Coronary artery (tissue), 2 donors: ENCODE results near the gene ATXN1.

Experiments used
- DNase-seq: peaks from one replicate; pipeline ENCODE4 v3.0.0-alpha.2; 2017; ENCODE audit warnings: low spot score
- H3K27ac ChIP-seq, 2 donors: fragments of 200-600 bp; sonication (generic); one replicate each; pipeline ENCODE4 v1.5.1; 2016 to 2019
- H3K4me3 ChIP-seq: fragments of 200-600 bp; sonication (generic); 2 replicates; pipeline ENCODE4 v1.5.1; 2016; ENCODE audit warnings: mild to moderate bottlenecking, moderate library complexity
- TF ChIP-seq, protein P1 (sequence below): fragments of 200-600 bp; sonication (generic); IDR thresholded peaks from one replicate; pipeline ENCODE4 v1.5.1; 2019; ENCODE audit warnings: antibody characterized with exemption

Gene ATXN1

DNA sequence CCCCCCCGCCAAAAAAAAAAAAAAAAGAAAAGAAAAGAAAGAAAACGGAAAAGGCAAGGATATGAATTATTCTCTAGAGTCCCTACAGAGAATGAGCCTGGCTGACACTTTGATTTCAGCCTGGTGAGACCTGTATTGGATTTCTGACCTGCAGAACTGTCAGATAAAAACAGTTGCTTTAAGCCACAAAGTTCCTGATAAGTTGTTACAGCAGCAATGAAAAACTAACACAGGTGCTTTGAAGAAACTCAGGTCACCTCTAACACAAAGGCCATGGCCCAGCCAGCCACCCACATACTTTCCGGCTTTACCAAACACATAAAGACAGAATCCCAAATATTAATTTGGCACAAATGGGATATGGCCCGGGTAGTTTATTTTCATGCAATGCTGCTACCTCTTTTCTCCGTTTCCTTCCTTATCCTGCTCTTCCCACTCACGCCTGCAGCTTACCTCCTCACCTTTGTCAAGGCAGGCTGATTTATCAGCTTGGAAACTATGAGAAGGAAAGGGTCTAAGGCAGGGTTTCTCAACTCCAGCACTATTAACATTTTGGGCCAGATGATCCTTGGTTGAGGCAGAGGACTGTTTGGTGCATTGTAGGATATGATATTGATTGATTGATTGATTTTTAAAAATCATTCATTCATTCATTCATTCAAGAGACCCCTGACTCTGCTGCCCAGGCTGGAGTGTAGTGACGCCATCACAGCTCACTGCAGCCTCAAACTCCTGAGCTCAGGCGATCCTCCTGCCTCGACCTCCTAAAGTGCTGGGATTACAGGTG is 88.1 kb downstream of the ATXN1 start:
- Histone ChIP-seq H3K27ac (no peak overlapping the region), H3K4me3 (no peak overlapping the region)
- no peak for DNase-seq
- TF ChIP-seq, protein P1, sequence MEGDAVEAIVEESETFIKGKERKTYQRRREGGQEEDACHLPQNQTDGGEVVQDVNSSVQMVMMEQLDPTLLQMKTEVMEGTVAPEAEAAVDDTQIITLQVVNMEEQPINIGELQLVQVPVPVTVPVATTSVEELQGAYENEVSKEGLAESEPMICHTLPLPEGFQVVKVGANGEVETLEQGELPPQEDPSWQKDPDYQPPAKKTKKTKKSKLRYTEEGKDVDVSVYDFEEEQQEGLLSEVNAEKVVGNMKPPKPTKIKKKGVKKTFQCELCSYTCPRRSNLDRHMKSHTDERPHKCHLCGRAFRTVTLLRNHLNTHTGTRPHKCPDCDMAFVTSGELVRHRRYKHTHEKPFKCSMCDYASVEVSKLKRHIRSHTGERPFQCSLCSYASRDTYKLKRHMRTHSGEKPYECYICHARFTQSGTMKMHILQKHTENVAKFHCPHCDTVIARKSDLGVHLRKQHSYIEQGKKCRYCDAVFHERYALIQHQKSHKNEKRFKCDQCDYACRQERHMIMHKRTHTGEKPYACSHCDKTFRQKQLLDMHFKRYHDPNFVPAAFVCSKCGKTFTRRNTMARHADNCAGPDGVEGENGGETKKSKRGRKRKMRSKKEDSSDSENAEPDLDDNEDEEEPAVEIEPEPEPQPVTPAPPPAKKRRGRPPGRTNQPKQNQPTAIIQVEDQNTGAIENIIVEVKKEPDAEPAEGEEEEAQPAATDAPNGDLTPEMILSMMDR: no peak

DNA sequence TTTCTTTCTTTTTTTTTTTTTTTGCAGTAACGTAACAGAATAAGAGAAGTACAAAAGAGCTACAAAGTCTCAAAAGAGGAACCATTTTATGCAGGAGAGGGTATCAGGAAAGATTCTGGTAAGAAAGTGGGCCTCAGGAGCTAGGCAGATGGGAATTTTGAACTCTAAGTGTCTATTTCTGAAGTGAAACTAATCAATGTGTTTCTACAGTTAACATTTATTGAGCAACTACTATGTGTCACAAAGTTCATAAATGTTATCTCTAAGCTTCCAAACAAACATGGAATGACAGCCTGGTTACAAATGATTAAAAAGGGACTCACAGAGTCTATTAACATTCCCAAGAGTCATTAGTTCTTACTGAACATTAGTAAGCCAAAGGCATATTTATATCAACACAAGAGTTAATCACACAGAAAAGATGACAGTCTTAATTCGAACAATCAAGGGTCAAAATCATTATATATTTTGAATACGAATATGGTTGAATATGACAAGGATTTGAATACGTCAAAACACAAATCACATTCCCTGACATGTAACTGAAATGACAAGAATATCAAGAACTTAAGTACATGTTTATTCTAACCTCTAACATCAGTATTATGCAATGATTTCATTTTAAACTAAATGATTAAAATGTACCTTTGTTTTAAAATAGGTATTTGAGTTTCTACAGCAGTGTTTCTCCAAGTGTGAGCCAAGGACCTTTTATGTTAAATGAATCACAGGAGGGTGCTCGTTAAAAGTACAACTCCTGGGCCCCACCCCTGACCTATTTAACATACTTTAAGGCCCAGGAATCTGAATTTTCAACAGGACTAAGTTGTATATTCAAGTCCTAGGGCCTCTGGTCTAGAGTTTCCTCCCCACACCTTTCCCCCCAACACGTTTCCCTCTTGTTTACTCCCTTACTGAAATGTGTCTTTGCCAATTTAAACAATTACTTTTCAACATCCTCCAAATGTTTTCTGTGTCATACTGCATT is 89.7 kb downstream of the ATXN1 start:
- H3K27ac ChIP-seq: no peak overlapping the region
- TF ChIP-seq, protein P1: no peak
- no peak overlapping the region for H3K4me3 ChIP-seq
- no peak for DNase-seq

DNA sequence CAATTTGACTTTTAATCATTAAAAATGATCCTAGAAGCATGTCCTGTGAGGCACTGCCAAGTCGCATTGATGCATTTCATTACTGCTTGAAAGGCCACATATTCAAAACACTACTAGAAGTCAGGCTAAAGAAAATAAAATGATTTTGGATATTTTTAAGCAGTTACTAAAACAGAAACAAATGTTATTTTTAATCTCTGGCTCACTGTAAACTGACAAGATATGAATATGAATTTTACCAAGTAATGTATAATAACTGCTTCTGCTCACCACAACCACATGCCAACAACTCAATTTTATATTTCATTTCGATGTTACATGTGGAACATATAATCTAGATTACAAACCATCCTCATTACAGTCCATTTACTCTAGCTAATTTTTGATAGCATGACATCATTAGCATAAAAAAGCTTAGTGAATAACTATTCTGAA is 90.6 kb downstream of the ATXN1 start:
- TF ChIP-seq, protein P1: no peak
- H3K4me3 ChIP-seq: no peak overlapping the region
- H3K27ac ChIP-seq: no peak overlapping the region
- no peak for DNase-seq

DNA sequence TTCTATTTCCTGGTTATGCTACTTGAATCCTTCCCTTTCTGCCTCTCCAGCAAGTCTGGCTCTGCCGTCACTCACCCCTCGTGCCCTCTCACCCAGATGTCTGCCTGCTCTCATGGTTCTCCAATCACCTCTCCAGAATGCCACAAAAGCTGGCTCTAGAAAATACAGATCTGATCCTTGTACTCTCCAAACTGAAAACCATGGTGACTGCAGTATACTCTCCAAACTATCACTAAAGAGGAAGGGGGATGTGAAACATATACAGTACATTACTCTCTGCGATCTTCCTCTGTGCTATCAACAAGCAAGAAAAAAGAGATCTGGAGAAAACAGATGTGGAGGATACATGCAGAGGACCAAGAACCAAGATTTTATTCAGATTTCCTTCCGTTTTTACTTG is 91.1 kb downstream of the ATXN1 start:
- no peak for DNase-seq
- H3K27ac ChIP-seq: peak overlapping the region in 1 of 2 donors; percentile 54
- TF ChIP-seq, protein P1: no peak
- H3K4me3 ChIP-seq: no peak overlapping the region

DNA sequence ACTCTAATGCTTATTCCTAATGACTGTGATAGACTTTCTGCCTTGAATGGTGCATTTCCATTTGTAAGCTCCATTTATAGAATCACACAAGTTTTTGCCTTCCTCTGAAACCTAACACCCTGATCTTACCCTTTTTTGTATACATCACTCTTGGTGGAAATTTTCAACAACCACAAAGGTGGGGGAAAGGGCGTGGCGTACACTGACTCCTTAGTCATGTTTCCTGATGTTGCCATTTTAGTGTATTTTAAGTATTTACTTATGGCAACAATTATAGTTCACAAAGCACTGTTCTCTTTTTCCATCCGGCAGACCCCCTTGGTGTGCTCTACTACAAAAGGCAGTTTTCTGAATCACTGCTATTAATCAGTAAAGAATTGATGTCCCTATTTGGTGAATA is 92.0 kb downstream of the ATXN1 start:
- DNase-seq: no peak
- Histone ChIP-seq H3K4me3 (no peak overlapping the region), H3K27ac (no peak overlapping the region)
- TF ChIP-seq, protein P1: no peak

DNA sequence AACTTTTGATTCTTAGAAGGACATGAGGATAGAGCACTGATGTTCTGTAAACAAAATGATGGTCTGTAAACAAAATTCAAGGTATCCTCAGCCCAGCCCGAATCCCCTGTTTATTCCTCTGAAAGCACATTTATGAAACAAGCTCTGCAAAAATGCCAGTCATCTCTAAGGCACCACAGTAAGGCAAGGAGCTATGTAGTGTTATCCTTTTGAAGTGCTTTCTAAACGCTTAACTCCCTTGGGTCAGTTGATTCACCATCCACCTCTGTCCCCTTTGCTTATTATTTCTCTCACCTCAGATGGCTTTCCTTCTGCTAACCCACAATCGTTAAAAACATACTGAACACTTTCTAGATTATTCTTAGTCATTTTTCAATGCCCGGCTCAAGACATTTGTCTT is 93.8 kb downstream of the ATXN1 start:
- H3K27ac ChIP-seq: no peak overlapping the region
- TF ChIP-seq, protein P1: no peak
- no peak for DNase-seq
- H3K4me3 ChIP-seq: no peak overlapping the region
